Measurements from ENCODE around the gene LLGL1. TPM values are rescaled to one million over a fixed set of nuclear protein-coding genes. Genes with fewer than 3 reads are reported as not detected.

LLGL1 gene
- total RNA-seq, 1 experiment from 2014 or later = 44.3 TPM

DNA sequence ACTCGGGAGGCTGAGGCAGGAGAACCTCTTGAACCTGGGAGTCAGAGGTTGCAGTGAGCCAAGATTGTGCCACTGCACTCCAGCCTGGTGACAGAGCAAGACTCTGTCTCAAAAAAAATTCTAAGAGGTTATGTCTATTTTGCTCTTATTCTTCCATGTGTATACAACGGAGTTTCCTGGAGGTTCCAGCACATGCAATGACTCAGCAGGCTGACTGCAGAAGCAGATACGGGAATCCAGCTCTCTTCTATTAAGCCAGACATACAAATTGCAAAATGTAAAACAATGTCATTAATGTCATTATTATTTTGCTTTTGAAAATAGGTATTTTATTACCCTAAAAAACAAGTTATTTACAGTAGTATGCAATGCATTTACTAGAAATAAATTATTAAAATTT, 53.4 kb downstream of the LLGL1 start:
- BruUV-seq (replicated peaks) = no TSS peak
- POLR2A ChIA-PET = no interaction called here

More for the DNA sequence above, 53.4 kb downstream of the LLGL1 start:
- Histone ChIP-seq H3K27me3 (ENCODE audit: insufficient read depth, low read length) (no peaks in the 10 kb centered on the region), H3K27ac (ENCODE audit: low read depth, low read length) (no peak overlapping the region), H3K9ac (ENCODE audit: low read length) (no peak overlapping the region), H3K9me2 (ENCODE audit: insufficient read depth) (no peaks in the 10 kb centered on the region), H3K4me2 (ENCODE audit: low read length) (no peak overlapping the region), H3K79me2 (ENCODE audit: insufficient read depth, low read length) (no peaks in the 10 kb centered on the region; the same call in 1 of the 2 replicates), H3K9me3 (ENCODE audit: control insufficient read depth in 1 of 2, insufficient read depth in 1 of 2, low read depth in 1 of 2, low read length in 2 of 2) (no peaks in the 10 kb centered on the region), H3K36me3 (ENCODE audit: control insufficient read depth in 1 of 2, insufficient read depth in 2 of 2, low read length in 2 of 2) (peaks cover 49 to 63% of the 10 kb centered on the region in 2 experiments), H4K20me1 (ENCODE audit: insufficient read depth) (peaks cover 3% of the 10 kb centered on the region; the same call in 1 of the 2 replicates), H3K4me3 (replicated peaks in 1 of 2; ENCODE audit: low read depth in 1 of 2, low read length in 2 of 2) (no peak overlapping the region), H3K4me1 (ENCODE audit: control insufficient read depth in 1 of 2, insufficient read depth in 2 of 2, low read length in 2 of 2) (no peaks in the 10 kb centered on the region), H2AFZ (ENCODE audit: low read depth, low read length, poor library complexity, severe bottlenecking) (no peak overlapping the region)
- TF ChIP-seq CBX3 (IDR thresholded peaks at IDR 0.05; ENCODE audit: low read depth) (no peak), FOSL1 (IDR thresholded peaks at IDR 0.05; ENCODE audit: low read depth) (no peak), ZFX (IDR thresholded peaks at IDR 0.05) (no peak), CTCF (IDR thresholded peaks at IDR 0.05 in 2 of 3, conservative IDR thresholded peaks at IDR 0.05 in 1 of 3; ENCODE audit: borderline replicate concordance in 1 of 3, insufficient read depth in 1 of 3, low read depth in 2 of 3, low read length in 2 of 3) (no peak), EZH2 (IDR thresholded peaks at IDR 0.05) (no peak), POLR2A (IDR thresholded peaks at IDR 0.05; ENCODE audit: borderline replicate concordance, extremely low read depth, insufficient read depth, insufficient read length) (no peak), EZH2phosphoT487 (IDR thresholded peaks at IDR 0.05; ENCODE audit: borderline replicate concordance) (no peak), SIN3A (IDR thresholded peaks at IDR 0.05; ENCODE audit: low read depth) (no peak), CEBPB (IDR thresholded peaks at IDR 0.05; ENCODE audit: low read depth) (no peak), SRF (IDR thresholded peaks at IDR 0.05; ENCODE audit: low read depth) (no peak), ZBTB33 (IDR thresholded peaks at IDR 0.05; ENCODE audit: extremely low read depth, insufficient replicate concordance, low read length) (no peak), YY1 (IDR thresholded peaks at IDR 0.05; ENCODE audit: extremely low read depth, insufficient replicate concordance, low read depth, low read length) (no peak)
- TF ChIP-seq, protein P1, sequence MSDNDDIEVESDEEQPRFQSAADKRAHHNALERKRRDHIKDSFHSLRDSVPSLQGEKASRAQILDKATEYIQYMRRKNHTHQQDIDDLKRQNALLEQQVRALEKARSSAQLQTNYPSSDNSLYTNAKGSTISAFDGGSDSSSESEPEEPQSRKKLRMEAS (IDR thresholded peaks at IDR 0.05) = no peak
- TF ChIP-seq, protein P2, sequence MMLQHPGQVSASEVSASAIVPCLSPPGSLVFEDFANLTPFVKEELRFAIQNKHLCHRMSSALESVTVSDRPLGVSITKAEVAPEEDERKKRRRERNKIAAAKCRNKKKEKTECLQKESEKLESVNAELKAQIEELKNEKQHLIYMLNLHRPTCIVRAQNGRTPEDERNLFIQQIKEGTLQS (IDR thresholded peaks at IDR 0.05) = no peak
- no peak for ATAC-seq
- DNase-seq (ENCODE audit: low read depth, low spot score) = no peak
- ChIA-PET RAD21 (ENCODE audit: low non-redundant PET in 1 of 2, low total read pairs in 2 of 2, uncharacterized antibody in 2 of 2, unreplicated experiment in 2 of 2) (no interaction called here), CTCF (no interaction called here)
- intact Hi-C loops (cut with micrococcal nuclease) = no loop called here
